ENCODE measurements around the gene RIT2. TPM values are rescaled to one million over a fixed set of nuclear protein-coding genes. Genes with fewer than 3 reads are reported as not detected.

RIT2 gene
- total RNA-seq, 4 donors from 2014 or later = not detected

DNA sequence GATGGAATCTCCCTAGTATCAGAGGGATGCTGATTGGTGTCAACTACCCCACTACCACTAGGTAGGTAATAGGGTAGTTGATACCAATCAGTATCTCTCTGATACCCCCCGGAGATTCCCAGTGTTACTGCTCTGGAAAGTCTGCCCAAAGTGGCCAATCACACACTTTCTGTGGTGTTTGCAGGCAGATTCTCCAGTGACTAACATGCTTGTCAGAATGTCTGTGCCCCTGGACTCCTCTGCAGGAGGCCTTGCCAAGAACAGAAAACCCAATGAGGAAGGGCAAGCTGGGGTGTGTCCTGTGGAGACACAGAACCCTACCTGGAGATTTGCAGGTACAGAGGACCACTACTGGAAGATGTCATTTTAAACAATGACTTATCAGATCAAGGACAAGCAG is 135.1 kb downstream of the RIT2 start:
- ATAC-seq (no peak), DNase-seq (no peak)
- Histone ChIP-seq H3K27me3 (no peaks in the 10 kb centered on the region), H3K36me3 (no peaks in the 10 kb centered on the region), H3K27ac (no peak overlapping the region), H3K9me3 (no peaks in the 10 kb centered on the region), H3K4me3 (no peak overlapping the region), H3K4me1 (no peaks in the 10 kb centered on the region)
- in situ Hi-C loops (cut with MboI; ENCODE audit: low sequenced_read_pairs in 4 of 4) = no loop called here
- intact Hi-C loops (cut with DNase I; ENCODE audit: low total_unique reads) = no loop called here
- TF ChIP-seq, protein P1, sequence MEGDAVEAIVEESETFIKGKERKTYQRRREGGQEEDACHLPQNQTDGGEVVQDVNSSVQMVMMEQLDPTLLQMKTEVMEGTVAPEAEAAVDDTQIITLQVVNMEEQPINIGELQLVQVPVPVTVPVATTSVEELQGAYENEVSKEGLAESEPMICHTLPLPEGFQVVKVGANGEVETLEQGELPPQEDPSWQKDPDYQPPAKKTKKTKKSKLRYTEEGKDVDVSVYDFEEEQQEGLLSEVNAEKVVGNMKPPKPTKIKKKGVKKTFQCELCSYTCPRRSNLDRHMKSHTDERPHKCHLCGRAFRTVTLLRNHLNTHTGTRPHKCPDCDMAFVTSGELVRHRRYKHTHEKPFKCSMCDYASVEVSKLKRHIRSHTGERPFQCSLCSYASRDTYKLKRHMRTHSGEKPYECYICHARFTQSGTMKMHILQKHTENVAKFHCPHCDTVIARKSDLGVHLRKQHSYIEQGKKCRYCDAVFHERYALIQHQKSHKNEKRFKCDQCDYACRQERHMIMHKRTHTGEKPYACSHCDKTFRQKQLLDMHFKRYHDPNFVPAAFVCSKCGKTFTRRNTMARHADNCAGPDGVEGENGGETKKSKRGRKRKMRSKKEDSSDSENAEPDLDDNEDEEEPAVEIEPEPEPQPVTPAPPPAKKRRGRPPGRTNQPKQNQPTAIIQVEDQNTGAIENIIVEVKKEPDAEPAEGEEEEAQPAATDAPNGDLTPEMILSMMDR (IDR thresholded peaks at IDR 0.05 in 4 of 5, conservative IDR thresholded peaks at IDR 0.05 in 1 of 5) = no peak
- TF ChIP-seq POLR2A (IDR thresholded peaks at IDR 0.05) = no peak

- no peak for ATAC-seq
- intact Hi-C loops (cut with DNase I; ENCODE audit: low total_unique reads) (no loop called here), in situ Hi-C loops (cut with MboI; ENCODE audit: low sequenced_read_pairs in 4 of 4) (no loop called here)
- H3K9me3 ChIP-seq = no peaks in the 10 kb centered on the region
- no peak overlapping the region for H3K4me3 ChIP-seq
- no peaks in the 10 kb centered on the region for H3K27me3 ChIP-seq
- DNase-seq = no peak
- H3K27ac ChIP-seq = no peak overlapping the region
- TF ChIP-seq, protein P1 (IDR thresholded peaks at IDR 0.05 in 4 of 5, conservative IDR thresholded peaks at IDR 0.05 in 1 of 5) = no peak
- no peak for TF ChIP-seq POLR2A (IDR thresholded peaks at IDR 0.05)
- no peaks in the 10 kb centered on the region for H3K4me1 ChIP-seq
- no peaks in the 10 kb centered on the region for H3K36me3 ChIP-seq
Measured at GRCh38 chr18:42977982-42978637, 137.4 kb downstream of the RIT2 start.

DNA sequence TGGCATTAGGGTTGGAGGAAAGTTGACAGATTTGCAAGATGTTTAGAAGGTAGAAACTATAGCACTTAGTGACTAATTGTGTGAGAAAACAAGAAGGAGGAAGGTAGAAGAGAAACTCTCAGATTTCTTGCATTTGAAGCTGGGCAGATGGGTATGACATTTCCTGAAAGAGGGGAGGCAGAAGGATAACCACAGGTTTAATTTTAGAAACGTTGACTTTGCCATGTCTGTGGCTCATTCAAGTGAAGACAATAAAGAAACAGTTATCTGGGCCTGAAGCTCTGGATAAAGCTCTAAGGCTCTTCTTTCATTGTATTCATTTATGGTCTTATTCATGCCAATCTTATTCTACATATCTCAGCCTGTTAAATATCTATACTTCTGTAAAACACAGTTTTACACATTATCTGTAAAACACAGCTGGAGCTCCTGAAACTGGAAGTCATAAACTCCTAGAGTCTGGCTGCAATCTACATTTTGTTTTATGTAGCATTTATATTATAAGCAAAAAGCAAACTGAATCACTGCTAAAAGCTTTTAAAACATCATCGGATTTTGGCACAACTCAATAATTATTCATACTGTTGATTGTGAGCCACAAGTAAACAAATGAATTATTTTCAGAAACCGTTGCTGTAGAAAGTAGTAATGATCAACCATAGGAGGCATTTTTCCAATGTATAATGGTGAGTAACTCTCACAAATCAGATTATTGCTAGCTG is 138.5 kb downstream of the RIT2 start:
- intact Hi-C loops (cut with DNase I; ENCODE audit: low total_unique reads) (no loop called here), in situ Hi-C loops (cut with MboI; ENCODE audit: low sequenced_read_pairs in 4 of 4) (no loop called here)
- no peak for ATAC-seq
- H3K27ac ChIP-seq = no peak overlapping the region
- H3K4me1 ChIP-seq = no peaks in the 10 kb centered on the region
- DNase-seq = no peak
- H3K4me3 ChIP-seq = no peak overlapping the region
- H3K9me3 ChIP-seq = no peaks in the 10 kb centered on the region
- no peaks in the 10 kb centered on the region for H3K27me3 ChIP-seq
- no peaks in the 10 kb centered on the region for H3K36me3 ChIP-seq
- TF ChIP-seq, protein P1 (IDR thresholded peaks at IDR 0.05 in 4 of 5, conservative IDR thresholded peaks at IDR 0.05 in 1 of 5) = no peak
- TF ChIP-seq POLR2A (IDR thresholded peaks at IDR 0.05) = no peak

- ATAC-seq = no peak
Measured at GRCh38 chr18:42969366-42969765, 146.1 kb downstream of the RIT2 start.

More at GRCh38 chr18:42969366-42969765, 146.1 kb downstream of the RIT2 start:
- Histone ChIP-seq H3K4me3 (no peak overlapping the region), H3K9me3 (no peaks in the 10 kb centered on the region), H3K27ac (no peak overlapping the region), H3K4me1 (no peaks in the 10 kb centered on the region), H3K27me3 (no peaks in the 10 kb centered on the region), H3K36me3 (no peaks in the 10 kb centered on the region)
- TF ChIP-seq POLR2A (IDR thresholded peaks at IDR 0.05) = no peak
- TF ChIP-seq, protein P1 (IDR thresholded peaks at IDR 0.05 in 4 of 5, conservative IDR thresholded peaks at IDR 0.05 in 1 of 5) = no peak
- intact Hi-C loops (cut with DNase I; ENCODE audit: low total_unique reads) = no loop called here
- DNase-seq = no peak
- in situ Hi-C loops (cut with MboI; ENCODE audit: low sequenced_read_pairs in 4 of 4) = no loop called here
